Measurements from ENCODE around the gene COPB1. TPM values are rescaled to one million over a fixed set of nuclear protein-coding genes. Genes with fewer than 3 reads are reported as not detected.

Gene COPB1
- total RNA-seq, 1 experiment from 2014 or later: 94.8 TPM

- DNase-seq (peak; percentile 12), ATAC-seq (no peak)
- Histone ChIP-seq H3K79me2 (ENCODE audit: low read length) (0 out of 2 replicates have a peak, but pooled peaks cover 4% of the 10 kb centered on the region), H3K9me2 (replicated peaks; ENCODE audit: low read length) (no peaks in the 10 kb centered on the region), H3K27me3 (ENCODE audit: low read length) (no peaks in the 10 kb centered on the region), H3K36me3 (ENCODE audit: low read depth, low read length) (peaks cover 57% of the 10 kb centered on the region), H3K4me2 (ENCODE audit: low read length) (no peak overlapping the region), H3K4me1 (ENCODE audit: insufficient read depth, low read length) (no peaks in the 10 kb centered on the region), H4K20me1 (ENCODE audit: low read length) (no peaks in the 10 kb centered on the region), H2AFZ (ENCODE audit: low read length) (no peak overlapping the region), H3K9me3 (ENCODE audit: low read length) (no peaks in the 10 kb centered on the region), H3K4me3 (ENCODE audit: low read length) (no peak overlapping the region), H3K27ac (ENCODE audit: low read length) (no peak overlapping the region), H3K9ac (ENCODE audit: low read length) (no peak overlapping the region), H3F3A (ENCODE audit: low read length, unreplicated experiment) (no peaks in the 10 kb centered on the region)
- POLR2A ChIA-PET (ENCODE audit: unreplicated experiment): interaction anchor here (0.7 kb wide), 1 partner anchor 1751 kb away, joined by 4 read pairs; no protein-coding TSS in a partner anchor
- intact Hi-C loops (cut with micrococcal nuclease): no loop called here
- TF ChIP-seq EZH2 (IDR thresholded peaks at IDR 0.05; ENCODE audit: low read length, unreplicated experiment) (no peak), CTCF (conservative IDR thresholded peaks at IDR 0.05; ENCODE audit: low read depth, low read length) (no peak), EZH2phosphoT487 (IDR thresholded peaks at IDR 0.05; ENCODE audit: borderline replicate concordance, low read length) (no peak)
- BruUV-seq (replicated peaks): no TSS peak
- CTCF ChIA-PET: no interaction called here
Observed at GRCh38 chr11:14506532-14506931, 6.9 kb upstream of the COPB1 start.

GRCh38 chr11:14503023-14503422 lies 3.4 kb upstream of the COPB1 start:
- Histone ChIP-seq H3K9me3 (ENCODE audit: low read length) (no peaks in the 10 kb centered on the region), H2AFZ (ENCODE audit: low read length) (no peak overlapping the region), H3K9me2 (replicated peaks; ENCODE audit: low read length) (no peaks in the 10 kb centered on the region), H4K20me1 (ENCODE audit: low read length) (no peaks in the 10 kb centered on the region), H3K4me1 (ENCODE audit: insufficient read depth, low read length) (peaks cover 8% of the 10 kb centered on the region), H3K9ac (ENCODE audit: low read length) (no peak overlapping the region), H3K27me3 (ENCODE audit: low read length) (no peaks in the 10 kb centered on the region), H3F3A (ENCODE audit: low read length, unreplicated experiment) (no peaks in the 10 kb centered on the region), H3K79me2 (ENCODE audit: low read length) (peaks cover 13% of the 10 kb centered on the region), H3K4me3 (ENCODE audit: low read length) (no peak overlapping the region), H3K36me3 (ENCODE audit: low read depth, low read length) (peaks cover 32% of the 10 kb centered on the region), H3K4me2 (ENCODE audit: low read length) (no peak overlapping the region), H3K27ac (ENCODE audit: low read length) (no peak overlapping the region)
- no TSS peak for BruUV-seq (replicated peaks)
- DNase-seq (no peak), ATAC-seq (no peak)
- POLR2A ChIA-PET (ENCODE audit: unreplicated experiment): no interaction called here
- intact Hi-C loops (cut with micrococcal nuclease): no loop called here
- CTCF ChIA-PET: no interaction called here
- TF ChIP-seq CTCF (conservative IDR thresholded peaks at IDR 0.05; ENCODE audit: low read depth, low read length): no peak

- ATAC-seq (no peak), DNase-seq (no peak)
- H3K4me2 ChIP-seq (ENCODE audit: low read length): no peak overlapping the region
- BruUV-seq (replicated peaks): no TSS peak
- no peak overlapping the region for H3K27ac ChIP-seq (ENCODE audit: low read length)
- ChIA-PET POLR2A (ENCODE audit: unreplicated experiment) (no interaction called here), CTCF (no interaction called here)
- H3K79me2 ChIP-seq (ENCODE audit: low read length): peaks cover 23% of the 10 kb centered on the region
- H2AFZ ChIP-seq (ENCODE audit: low read length): no peak overlapping the region
- intact Hi-C loops (cut with micrococcal nuclease): no loop called here
- no peak overlapping the region for H3K9ac ChIP-seq (ENCODE audit: low read length)
- H4K20me1 ChIP-seq (ENCODE audit: low read length): no peaks in the 10 kb centered on the region
- no peaks in the 10 kb centered on the region for H3K27me3 ChIP-seq (ENCODE audit: low read length)
- H3K9me3 ChIP-seq (ENCODE audit: low read length): no peaks in the 10 kb centered on the region
- no peaks in the 10 kb centered on the region for H3F3A ChIP-seq (ENCODE audit: low read length, unreplicated experiment)
- no peaks in the 10 kb centered on the region for H3K9me2 ChIP-seq (replicated peaks; ENCODE audit: low read length)
- H3K36me3 ChIP-seq (ENCODE audit: low read depth, low read length): peaks cover 29% of the 10 kb centered on the region
- no peak overlapping the region for H3K4me3 ChIP-seq (ENCODE audit: low read length)
- TF ChIP-seq EZH2phosphoT487 (IDR thresholded peaks at IDR 0.05; ENCODE audit: borderline replicate concordance, low read length): no peak
- TF ChIP-seq CTCF (conservative IDR thresholded peaks at IDR 0.05; ENCODE audit: low read depth, low read length): no peak
- no peak for TF ChIP-seq EZH2 (IDR thresholded peaks at IDR 0.05; ENCODE audit: low read length, unreplicated experiment)
- H3K4me1 ChIP-seq (ENCODE audit: insufficient read depth, low read length): peaks cover 9% of the 10 kb centered on the region
Observed at GRCh38 chr11:14502039-14502438, 2.4 kb upstream of the COPB1 start.
